CD4-positive, alpha-beta T cell treated with Interleukin-1 beta for 1 hour (primary cell): ENCODE results near the gene LYSMD1.

Experiments
- DNase-seq, 2 donors: peaks; one replicate each; pipeline ENCODE4 v3.0.0-alpha.2; 2020 to 2022

The LYSMD1 gene

GRCh38 chr1:151175041-151175741, 9.5 kb upstream of the LYSMD1 start:
- no peak for DNase-seq

DNA sequence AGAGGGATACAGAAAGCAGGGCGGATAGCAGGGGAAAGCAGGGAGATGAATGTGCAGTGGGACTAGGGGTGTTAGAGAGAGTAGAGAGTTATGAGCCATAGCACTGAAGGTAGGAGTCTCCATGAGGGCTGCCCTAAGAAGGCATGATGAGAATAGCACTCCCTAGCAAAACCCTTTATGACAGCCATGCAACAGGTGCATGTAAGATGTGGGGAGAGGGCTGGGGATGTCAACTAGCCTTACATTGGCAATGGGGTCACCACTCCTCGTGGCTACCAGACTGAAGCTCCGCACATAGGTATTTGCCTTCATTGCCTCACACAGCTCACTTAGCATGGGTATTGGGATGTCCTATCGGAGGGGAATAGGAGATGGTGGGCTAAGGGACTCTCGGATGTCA, 5.5 kb upstream of the LYSMD1 start:
- DNase-seq = no peak

- DNase-seq = no peak
Measured at GRCh38 chr1:151167116-151167515, 1.4 kb upstream of the LYSMD1 start.

DNA sequence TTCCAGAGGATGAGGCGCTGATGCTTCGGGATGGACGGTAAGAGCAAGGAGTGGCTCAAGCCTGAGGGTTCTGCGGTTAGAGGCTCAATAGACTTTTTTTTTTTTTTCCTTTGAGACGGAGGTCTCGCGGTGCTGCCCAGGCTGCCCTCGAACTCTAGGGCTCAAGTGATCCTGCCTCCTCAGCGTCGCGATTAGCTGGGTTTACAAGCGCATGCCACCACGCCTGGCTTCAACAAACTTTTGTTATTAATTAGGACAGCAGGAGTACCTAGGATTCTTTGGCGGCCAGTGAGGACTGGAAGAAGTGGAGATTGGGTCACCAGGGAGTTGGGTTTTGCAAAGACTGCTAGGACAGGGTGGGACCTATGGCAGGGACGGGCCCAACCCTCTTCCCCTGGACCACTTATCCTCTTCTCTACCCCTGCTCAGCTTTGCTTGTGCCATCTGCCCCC, 829 bp upstream of the LYSMD1 start:
- no peak for DNase-seq

DNA sequence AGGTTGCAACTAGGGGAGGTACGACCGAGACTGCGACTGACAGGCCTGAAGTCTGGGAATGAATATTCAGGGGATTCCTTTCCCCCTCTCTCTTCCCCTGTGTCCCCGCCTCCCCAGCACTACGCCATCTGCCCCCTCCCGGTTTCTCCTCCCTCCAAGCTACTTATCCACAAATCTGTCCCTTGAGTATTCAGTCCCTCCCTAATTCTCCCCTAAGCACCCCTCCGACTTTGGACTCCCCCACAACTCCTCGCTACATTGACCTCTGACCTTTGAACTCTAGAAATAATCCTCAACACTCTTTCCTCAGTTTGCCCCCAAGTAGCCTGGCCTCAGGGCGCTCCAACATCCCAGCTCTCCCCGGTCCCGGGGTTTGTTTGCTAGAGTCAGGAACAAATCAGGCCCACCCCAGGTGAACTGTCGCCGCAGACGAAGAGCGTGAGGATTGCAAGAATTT, 393 bp downstream of the LYSMD1 start:
- DNase-seq = no peak

DNA sequence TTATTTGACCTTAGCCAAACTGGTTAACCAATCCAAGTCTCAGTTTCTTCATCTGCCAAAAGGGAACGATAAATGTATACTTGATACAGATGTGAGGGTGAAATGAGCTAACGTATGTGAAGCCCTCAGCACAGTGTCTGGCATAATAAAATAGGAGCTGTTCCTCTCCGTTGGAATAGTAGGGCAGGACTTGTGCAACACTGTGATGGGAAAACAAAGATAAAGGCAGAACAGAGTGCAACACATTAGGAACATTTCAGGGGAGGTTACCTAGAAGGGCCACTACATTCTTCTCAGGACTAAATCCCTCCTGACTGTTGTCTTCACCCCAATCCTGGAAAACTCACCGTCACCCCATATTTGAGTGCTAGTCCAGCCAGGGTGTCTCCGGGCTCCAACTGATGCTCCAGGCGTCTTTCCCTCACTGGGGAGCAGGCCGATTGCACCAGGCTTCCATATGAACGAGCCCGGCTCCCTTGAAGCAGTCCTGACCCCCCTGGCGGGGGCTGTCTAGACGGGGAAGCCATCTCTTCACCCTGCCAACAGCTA, 896 bp downstream of the LYSMD1 start:
- no peak for DNase-seq

DNA sequence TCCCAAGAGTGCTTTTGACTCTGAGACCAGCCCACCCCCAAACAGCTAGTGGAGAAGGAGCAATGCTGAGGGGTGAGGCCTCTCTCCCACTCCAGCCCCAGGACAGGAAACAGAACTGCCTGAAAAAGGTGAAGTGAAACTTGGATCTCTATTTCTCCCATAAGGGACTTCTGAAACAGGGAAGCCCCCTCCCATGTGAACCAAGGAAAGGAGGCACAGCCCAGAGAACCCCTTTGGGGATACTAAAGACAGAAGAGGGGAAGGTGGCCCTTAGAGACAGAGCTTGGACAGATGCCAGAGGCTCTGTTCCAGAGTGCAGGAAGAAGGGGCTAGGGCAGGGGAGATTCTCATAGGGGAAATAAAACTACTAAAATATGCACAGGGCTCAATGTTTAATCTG, 6.3 kb downstream of the LYSMD1 start:
- no peak for DNase-seq

DNA sequence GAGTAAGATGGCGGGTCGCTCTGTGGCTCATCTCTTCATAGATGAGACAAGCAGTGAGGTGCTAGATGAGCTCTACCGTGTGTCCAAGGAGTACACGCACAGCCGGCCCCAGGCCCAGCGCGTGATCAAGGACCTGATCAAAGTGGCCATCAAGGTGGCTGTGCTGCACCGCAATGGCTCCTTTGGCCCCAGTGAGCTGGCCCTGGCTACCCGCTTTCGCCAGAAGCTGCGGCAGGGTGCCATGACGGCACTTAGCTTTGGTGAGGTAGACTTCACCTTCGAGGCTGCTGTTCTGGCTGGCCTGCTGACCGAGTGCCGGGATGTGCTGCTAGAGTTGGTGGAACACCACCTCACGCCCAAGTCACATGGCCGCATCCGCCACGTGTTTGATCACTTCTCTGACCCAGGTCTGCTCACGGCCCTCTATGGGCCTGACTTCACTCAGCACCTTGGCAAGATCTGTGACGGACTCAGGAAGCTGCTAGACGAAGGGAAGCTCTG, 6.9 kb downstream of the LYSMD1 start:
- DNase-seq = no peak

GRCh38 chr1:151158326-151158725, 7.4 kb downstream of the LYSMD1 start:
- no peak for DNase-seq

- peak; percentile 57 to 61 for DNase-seq
Measured at GRCh38 chr1:151157067-151157531, 8.6 kb downstream of the LYSMD1 start.

DNA sequence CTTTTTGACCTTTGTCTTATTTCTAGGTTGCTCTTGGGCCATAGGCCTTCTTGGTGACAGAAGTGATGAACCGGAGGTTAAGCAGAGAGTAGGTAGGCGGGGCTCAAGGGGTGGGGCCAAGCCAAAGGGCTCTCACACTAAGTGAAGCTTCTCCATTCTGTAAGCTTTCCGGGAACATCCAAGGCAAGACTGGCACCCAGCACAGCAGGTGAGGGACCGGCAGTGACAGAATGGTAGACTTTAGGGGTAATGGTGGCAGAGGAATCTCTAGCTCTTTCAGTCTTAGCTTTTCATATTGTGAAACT, 9.2 kb downstream of the LYSMD1 start, which contains the start of gene TNFAIP8L2:
TSS of gene TNFAIP8L2 (plus strand) at position 135 of the 305 bp plus-strand sequence. CDS start 2,049 bp downstream, outside the sequence.
- DNase-seq = peak; percentile 67 to 68

GRCh38 chr1:151147665-151148064, 18.0 kb downstream of the LYSMD1 start:
- no peak for DNase-seq

GRCh38 chr1:151147132-151147503, 18.6 kb downstream of the LYSMD1 start:
- no peak for DNase-seq

DNA sequence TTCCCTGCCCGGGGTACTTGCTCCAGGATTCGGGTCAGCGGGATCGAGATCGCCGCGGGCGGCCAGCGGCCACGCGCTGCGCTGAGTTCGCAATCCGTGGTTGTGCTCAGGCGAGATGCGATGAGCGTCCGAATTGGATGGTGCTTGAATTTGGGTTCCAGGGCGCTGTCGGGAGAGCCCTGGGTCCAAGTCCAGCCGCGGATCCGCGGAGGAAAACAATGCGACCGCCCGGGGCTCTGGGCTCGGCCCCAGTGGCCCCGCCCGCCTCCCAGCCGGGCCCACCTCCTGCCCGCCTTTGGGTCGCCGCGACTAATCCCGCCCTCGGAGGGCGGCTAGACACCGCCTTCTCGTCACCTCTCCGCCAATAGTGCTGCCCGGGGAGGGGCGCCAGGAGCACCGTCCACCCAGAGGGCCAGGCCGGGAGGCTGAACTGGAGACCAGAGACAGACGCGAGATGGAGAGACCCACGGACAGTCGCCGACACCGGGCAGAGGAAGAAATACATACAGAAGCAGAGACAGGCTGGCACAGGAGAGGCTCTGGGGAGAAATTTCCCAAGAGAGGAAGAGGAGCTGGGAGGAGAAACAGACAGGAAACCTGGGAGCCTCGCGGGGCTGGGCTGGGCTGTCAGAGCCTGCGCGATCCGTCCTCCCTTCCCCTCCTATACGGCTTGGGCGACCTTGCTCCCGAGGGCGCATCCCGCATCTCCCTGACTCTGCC, 19.1 kb downstream of the LYSMD1 start, which contains the start of gene SEMA6C:
TSS of gene SEMA6C (minus strand) at position 220 of the 720 bp plus-strand sequence. CDS start 4,010 bp downstream, outside the sequence.
- peak; percentile 86 to 87 for DNase-seq

DNA sequence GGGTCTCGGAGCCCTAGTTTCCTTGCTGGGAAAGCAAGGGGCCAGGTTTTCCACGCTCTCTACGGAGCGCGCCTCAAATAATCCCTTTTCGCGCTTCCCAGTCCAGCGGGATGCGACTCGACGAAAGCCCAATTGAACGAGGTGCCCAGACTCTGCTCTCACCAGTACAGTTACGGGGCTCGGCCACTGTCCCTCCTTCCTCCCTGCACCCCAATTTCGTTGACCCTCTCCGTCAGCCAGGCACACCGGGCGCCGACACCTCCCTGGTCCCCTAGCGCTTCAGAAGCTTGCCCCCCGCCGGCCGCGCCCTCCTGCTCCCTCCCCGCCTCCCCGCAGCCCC, 19.7 kb downstream of the LYSMD1 start:
- DNase-seq = no peak

DNA sequence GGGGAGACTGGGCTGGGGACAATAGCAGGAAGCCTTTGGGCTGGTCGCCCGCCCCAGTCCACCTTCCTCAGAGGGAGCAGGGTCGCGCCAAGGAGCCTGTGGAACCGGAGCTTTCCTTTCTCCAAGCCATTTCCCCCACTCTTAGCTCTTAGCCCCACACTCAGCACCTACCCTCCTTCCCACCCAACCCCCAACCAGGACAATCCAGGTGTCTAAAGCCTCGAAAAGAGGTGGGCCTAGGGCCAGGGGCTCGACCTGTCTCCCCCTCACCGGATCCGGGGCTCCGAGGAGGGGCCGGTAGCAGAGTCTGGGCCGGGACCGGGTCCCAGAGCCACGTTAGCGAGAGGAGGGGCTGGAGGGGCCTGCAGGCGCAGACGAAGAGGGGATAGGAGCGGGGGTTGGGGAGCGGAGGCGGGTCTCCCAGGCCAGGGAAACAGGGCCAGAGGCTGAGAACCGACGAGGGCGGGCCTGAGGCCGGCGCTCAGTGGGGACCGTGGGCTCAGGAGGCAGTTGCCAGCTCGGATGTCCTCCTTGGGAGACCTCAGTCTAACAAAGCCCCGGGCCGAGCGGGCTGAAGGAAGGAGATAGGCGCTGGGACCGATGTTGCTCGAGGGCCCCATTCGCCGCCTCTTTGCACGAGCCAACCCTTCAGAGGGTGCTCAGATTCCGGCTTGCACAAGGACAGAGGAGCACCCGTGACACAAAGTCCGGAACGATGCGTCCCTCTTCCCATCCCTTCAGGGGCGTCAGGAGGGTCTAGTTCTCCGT, 20.2 kb downstream of the LYSMD1 start:
- no peak for DNase-seq

GRCh38 chr1:151144474-151145303, 21.0 kb downstream of the LYSMD1 start:
- DNase-seq = no peak

GRCh38 chr1:151143986-151144385, 21.7 kb downstream of the LYSMD1 start:
- DNase-seq = no peak

DNA sequence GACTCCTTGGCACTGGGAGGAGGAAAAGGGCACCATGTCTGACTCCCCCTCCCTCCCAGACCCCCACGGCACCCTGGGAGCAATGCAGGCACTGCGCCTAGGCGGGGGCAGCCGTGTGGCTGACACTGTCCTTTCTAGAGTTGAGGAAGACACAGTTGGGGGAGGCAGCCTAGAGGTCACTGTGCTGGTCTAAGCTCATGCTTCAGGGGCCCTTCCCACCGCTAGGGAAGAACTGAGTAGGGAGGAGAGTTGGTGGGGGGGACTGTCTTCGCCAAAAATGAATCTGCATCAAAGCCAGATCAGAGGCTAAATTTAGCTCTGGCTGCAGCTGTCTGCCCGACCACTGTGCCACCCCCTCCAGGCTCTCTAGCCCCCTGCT, 22.7 kb downstream of the LYSMD1 start:
- no peak for DNase-seq

GRCh38 chr1:151142411-151143056, 23.2 kb downstream of the LYSMD1 start:
- DNase-seq = no peak

DNA sequence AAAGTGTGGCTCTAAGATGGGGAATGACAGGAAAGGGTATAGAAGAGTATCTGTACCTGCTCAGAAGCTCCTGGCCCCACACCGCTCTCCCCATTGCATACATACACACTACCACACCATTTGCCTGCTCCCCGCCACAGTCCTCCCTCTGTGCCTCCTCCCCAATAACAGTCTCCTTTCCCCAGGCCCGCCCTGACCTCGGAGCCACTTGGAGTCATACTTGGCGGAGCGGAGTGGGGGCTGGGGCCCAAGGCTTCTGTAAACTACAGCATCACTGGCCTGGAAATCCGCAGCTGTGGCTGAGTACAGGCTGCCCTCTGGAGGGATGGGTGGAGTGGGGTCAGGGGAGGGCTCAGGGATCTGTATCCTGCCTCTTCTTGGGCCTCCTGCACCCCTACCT, 27.9 kb downstream of the LYSMD1 start:
- DNase-seq = no peak
